Measurements from ENCODE around the gene AMDHD2.

DNA sequence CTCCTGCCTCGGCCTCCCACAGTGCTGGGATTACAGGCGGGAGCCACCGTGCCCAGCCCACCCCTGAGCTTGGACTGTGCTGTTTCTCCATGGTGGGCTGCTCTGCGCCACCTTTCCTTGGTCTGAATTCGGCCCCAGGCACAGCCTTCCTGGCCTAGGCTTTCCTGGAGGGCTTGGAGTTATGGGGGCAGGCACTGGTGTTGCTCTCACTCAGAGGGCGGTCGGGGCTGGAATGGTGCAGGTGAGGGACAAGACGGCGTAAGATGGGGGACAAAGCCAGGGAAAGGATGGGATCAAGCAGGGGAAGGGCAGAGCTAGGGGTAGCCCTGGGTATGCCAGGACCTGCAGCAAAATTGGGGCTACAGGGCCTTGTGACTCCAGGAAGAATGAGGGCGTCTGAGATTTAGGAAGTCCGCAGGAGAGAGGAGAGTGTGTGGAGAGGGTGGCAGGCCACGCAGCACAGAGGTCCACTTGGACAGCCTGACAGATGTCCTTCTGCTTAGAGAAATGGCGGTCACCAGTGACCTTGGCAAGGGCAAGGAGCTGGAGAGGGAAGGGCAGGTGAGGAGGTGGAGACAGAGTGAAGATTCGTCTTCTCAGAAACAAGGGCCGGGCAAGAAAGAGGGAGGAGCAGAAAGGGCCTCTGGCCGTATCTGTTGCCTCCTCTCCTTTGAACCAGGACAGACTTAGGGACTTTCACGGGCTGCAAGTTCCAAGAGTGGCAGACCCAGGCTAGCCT lies 8.0 kb upstream of the AMDHD2 start:
- TF ChIP-seq, protein P1, sequence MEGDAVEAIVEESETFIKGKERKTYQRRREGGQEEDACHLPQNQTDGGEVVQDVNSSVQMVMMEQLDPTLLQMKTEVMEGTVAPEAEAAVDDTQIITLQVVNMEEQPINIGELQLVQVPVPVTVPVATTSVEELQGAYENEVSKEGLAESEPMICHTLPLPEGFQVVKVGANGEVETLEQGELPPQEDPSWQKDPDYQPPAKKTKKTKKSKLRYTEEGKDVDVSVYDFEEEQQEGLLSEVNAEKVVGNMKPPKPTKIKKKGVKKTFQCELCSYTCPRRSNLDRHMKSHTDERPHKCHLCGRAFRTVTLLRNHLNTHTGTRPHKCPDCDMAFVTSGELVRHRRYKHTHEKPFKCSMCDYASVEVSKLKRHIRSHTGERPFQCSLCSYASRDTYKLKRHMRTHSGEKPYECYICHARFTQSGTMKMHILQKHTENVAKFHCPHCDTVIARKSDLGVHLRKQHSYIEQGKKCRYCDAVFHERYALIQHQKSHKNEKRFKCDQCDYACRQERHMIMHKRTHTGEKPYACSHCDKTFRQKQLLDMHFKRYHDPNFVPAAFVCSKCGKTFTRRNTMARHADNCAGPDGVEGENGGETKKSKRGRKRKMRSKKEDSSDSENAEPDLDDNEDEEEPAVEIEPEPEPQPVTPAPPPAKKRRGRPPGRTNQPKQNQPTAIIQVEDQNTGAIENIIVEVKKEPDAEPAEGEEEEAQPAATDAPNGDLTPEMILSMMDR (IDR thresholded peaks at IDR 0.05 in 8 of 11, conservative IDR thresholded peaks at IDR 0.05 in 3 of 11) = no peak
- TF ChIP-seq POLR2AphosphoS5 (IDR thresholded peaks at IDR 0.05) (no peak), POLR2A (IDR thresholded peaks at IDR 0.05) (no peak)
